Gastrocnemius medialis (tissue), 4 donors: ENCODE measurements around the gene INSIG1. TPM values are rescaled to one million over a fixed set of nuclear protein-coding genes. Genes with fewer than 3 reads are reported as not detected.

Experiments used
- ATAC-seq, 2 donors: fragments of 150-250 bp; one replicate each; pipeline ENCODE4 v1.9.1; 2016
- DNase-seq, 2 donors: peaks; one replicate each; pipeline ENCODE4 v3.0.0-alpha.2; 2019
- H3K27ac ChIP-seq, 4 donors: fragments of 200-600 bp; sonication (generic); 1 replicate in 1 of 4; 2 replicates in 3 of 4; pipeline ENCODE4 v1.5.1; 2016 to 2018; ENCODE audit warnings: mild to moderate bottlenecking in 2 of 4, moderate library complexity in 1 of 4
- H3K27me3 ChIP-seq, 3 donors: fragments of 200-600 bp; sonication (generic) in 2 of 3; 1 replicate in 1 of 3; 2 replicates in 2 of 3; pipeline versions ENCODE4 v1.5.1 to v1.6.0; 2016 to 2019; ENCODE audit warnings: mild to moderate bottlenecking in 1 of 3, moderate library complexity in 1 of 3
- H3K36me3 ChIP-seq, 2 donors: fragments of 200-600 bp; sonication (generic) in 1 of 2; one replicate each; pipeline ENCODE4 v1.5.1; 2017 to 2018
- H3K4me1 ChIP-seq, 2 donors: fragments of 200-600 bp; sonication (generic) in 1 of 2; one replicate each; pipeline ENCODE4 v1.5.1; 2016 to 2017; ENCODE audit warnings: mild to moderate bottlenecking in 2 of 2
- H3K4me3 ChIP-seq, 4 donors: fragments of 200-600 bp; sonication (generic) in 3 of 4; 1 replicate in 1 of 4; 2 replicates in 3 of 4; pipeline ENCODE4 v1.5.1; 2016 to 2019; ENCODE audit warnings: mild to moderate bottlenecking in 2 of 4
- H3K9me3 ChIP-seq, 3 donors: fragments of 200-600 bp; sonication (generic) in 2 of 3; 1 replicate in 1 of 3; 2 replicates in 2 of 3; pipeline ENCODE4 v1.5.1; 2016 to 2019
- POLR2A ChIP-seq, 2 donors: fragments of 450-650 bp; IDR thresholded peaks; one replicate each; pipeline ENCODE4 v1.6.1; 2017; ENCODE audit warnings: antibody characterized with exemption in 2 of 2, mild to moderate bottlenecking in 2 of 2, moderate library complexity in 2 of 2
- in situ Hi-C, 4 donors: fragments of 200-750 bp; cut with MboI; loops; one replicate each; pipeline versions ENCODE4 v1.15.0 to v1.8.0; 2017; ENCODE audit warnings: low sequenced_read_pairs in 4 of 4
- intact Hi-C: fragments of 100-400 bp; cut with DNase I; formaldehyde crosslinking; loops from one replicate; pipeline ENCODE4 v1.15.1; 2023; ENCODE audit warnings: low total_unique reads
- total RNA-seq, 4 donors: library from RNA; depleted of rRNA; stranded (reverse); fragments of >200 nt; gene quantifications; one replicate each; pipeline versions ENCODE4 v1.1.0 to v1.2.3, GENCODE V29; 2016
- TF ChIP-seq, protein P1 (sequence below), 5 experiments: fragments of 450-650 bp in 3 of 5; fragments of 200-600 bp in 2 of 5; sonication (generic) in 2 of 5; IDR thresholded peaks in 4 of 5; conservative IDR thresholded peaks in 1 of 5; 1 replicate in 4 of 5; 2 replicates in 1 of 5; pipeline ENCODE4 v1.5.1; 2016 to 2019; ENCODE audit warnings: antibody characterized with exemption in 5 of 5, mild to moderate bottlenecking in 3 of 5, moderate library complexity in 3 of 5

Gene INSIG1
- total RNA-seq, 4 donors from 2014 or later: 11.1 to 15.9 (median 14.0) TPM

GRCh38 chr7:155263051-155263450, 34.6 kb upstream of the INSIG1 start:
- Histone ChIP-seq H3K9me3 (no peaks in the 10 kb centered on the region), H3K27me3 (no peaks in the 10 kb centered on the region), H3K4me3 (no peak overlapping the region), H3K36me3 (no peaks in the 10 kb centered on the region), H3K27ac (no peak overlapping the region), H3K4me1 (peaks cover 1% of the 10 kb centered on the region in 2 donors)
- intact Hi-C loops (no loop called here), in situ Hi-C loops (no loop called here)
- ATAC-seq: no peak
- no peak for DNase-seq
- TF ChIP-seq, protein P1, sequence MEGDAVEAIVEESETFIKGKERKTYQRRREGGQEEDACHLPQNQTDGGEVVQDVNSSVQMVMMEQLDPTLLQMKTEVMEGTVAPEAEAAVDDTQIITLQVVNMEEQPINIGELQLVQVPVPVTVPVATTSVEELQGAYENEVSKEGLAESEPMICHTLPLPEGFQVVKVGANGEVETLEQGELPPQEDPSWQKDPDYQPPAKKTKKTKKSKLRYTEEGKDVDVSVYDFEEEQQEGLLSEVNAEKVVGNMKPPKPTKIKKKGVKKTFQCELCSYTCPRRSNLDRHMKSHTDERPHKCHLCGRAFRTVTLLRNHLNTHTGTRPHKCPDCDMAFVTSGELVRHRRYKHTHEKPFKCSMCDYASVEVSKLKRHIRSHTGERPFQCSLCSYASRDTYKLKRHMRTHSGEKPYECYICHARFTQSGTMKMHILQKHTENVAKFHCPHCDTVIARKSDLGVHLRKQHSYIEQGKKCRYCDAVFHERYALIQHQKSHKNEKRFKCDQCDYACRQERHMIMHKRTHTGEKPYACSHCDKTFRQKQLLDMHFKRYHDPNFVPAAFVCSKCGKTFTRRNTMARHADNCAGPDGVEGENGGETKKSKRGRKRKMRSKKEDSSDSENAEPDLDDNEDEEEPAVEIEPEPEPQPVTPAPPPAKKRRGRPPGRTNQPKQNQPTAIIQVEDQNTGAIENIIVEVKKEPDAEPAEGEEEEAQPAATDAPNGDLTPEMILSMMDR (IDR thresholded peaks at IDR 0.05 in 4 of 5, conservative IDR thresholded peaks at IDR 0.05 in 1 of 5): no peak
- no peak for TF ChIP-seq POLR2A (IDR thresholded peaks at IDR 0.05)

DNA sequence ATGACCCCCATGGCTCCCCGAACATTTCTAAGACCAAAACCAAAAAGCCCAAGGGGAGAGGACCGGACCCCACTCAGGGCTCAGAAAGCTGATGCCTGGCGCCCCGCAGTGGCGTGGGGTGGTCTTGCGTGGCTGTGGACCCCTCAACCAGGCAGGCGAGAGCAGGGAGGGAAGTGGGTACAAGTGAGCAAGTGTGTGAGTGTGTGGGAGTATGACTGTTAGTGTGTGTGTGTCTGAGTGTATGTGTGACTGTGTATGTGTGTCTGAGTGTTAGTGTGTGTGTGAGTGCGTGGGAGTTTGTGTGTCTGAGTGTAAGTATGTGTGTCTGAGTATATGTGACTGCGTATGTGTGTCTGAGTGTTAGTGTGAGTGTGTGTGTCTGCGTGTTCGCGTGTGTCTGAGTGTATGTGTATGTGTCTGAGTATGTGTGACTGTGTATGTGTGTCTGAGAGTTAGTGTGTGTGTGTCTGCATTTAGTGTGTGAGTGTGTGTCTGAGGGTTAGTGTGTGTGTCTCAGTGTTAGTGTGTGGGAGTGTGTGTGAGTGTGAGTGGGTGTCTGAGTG, 34.0 kb upstream of the INSIG1 start:
- Histone ChIP-seq H3K27ac (no peak overlapping the region), H3K4me3 (no peak overlapping the region), H3K27me3 (no peaks in the 10 kb centered on the region), H3K4me1 (no peaks in the 10 kb centered on the region), H3K9me3 (no peaks in the 10 kb centered on the region), H3K36me3 (no peaks in the 10 kb centered on the region)
- no peak for DNase-seq
- ATAC-seq: no peak
- intact Hi-C loops (no loop called here), in situ Hi-C loops (no loop called here)
- no peak for TF ChIP-seq POLR2A (IDR thresholded peaks at IDR 0.05)
- TF ChIP-seq, protein P1 (IDR thresholded peaks at IDR 0.05 in 4 of 5, conservative IDR thresholded peaks at IDR 0.05 in 1 of 5): no peak

DNA sequence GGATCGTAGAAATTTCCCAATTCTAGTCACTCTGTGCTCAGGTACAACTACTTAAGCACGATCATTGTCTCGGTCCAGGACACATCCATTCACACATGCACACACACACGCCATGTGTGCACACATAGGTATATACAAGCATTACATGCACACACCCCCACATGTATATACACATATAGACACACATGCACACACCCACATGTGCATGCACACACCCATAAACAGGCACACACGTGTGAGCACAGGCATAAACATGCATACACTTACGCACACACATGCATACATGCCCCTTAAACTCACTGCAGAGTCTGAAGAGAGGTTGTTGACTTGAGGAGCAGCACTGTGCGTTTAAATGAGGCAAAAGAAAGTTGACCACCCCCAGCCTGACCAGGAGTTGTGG, 32.5 kb upstream of the INSIG1 start:
- TF ChIP-seq, protein P1 (IDR thresholded peaks at IDR 0.05 in 4 of 5, conservative IDR thresholded peaks at IDR 0.05 in 1 of 5): no peak
- TF ChIP-seq POLR2A (IDR thresholded peaks at IDR 0.05): no peak
- no peak for ATAC-seq
- DNase-seq: no peak
- H3K27ac ChIP-seq: no peak overlapping the region
- intact Hi-C loops (no loop called here), in situ Hi-C loops (no loop called here)
- no peaks in the 10 kb centered on the region for H3K27me3 ChIP-seq
- H3K36me3 ChIP-seq: no peaks in the 10 kb centered on the region
- H3K9me3 ChIP-seq: no peaks in the 10 kb centered on the region
- H3K4me3 ChIP-seq: no peak overlapping the region
- no peaks in the 10 kb centered on the region for H3K4me1 ChIP-seq

- Histone ChIP-seq H3K36me3 (no peaks in the 10 kb centered on the region), H3K27me3 (no peaks in the 10 kb centered on the region), H3K4me1 (no peaks in the 10 kb centered on the region), H3K4me3 (no peak overlapping the region), H3K27ac (no peak overlapping the region), H3K9me3 (no peaks in the 10 kb centered on the region)
- intact Hi-C loops: no loop called here
- no peak for DNase-seq
- TF ChIP-seq POLR2A (IDR thresholded peaks at IDR 0.05): no peak
- TF ChIP-seq, protein P1 (IDR thresholded peaks at IDR 0.05 in 4 of 5, conservative IDR thresholded peaks at IDR 0.05 in 1 of 5): no peak
- ATAC-seq: no peak
- in situ Hi-C loops: no loop called here
Observed at GRCh38 chr7:155265961-155266360, 31.7 kb upstream of the INSIG1 start.

DNA sequence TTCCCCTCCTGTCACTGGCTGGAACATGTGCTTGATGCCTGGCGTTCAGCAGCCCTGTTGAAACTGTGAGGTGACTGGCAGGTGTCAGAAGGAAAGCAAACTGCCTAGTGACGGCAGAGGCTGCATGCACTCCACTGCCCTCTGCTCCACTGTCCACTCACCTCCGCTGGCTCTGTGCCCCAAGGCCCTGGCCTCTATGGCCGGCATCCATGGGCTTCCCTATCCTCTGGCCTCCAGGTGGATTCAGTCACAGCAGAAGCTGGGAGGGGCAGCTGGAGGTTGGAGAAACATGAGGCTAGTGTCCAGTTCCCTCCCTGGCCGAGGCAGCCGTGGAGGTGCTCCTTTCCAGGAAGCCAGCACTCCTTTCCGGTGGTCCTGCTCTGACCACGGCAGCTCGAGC, 31.2 kb upstream of the INSIG1 start:
- in situ Hi-C loops: no loop called here
- H3K4me3 ChIP-seq: no peak overlapping the region
- H3K9me3 ChIP-seq: no peaks in the 10 kb centered on the region
- intact Hi-C loops: no loop called here
- H3K36me3 ChIP-seq: no peaks in the 10 kb centered on the region
- no peak for DNase-seq
- H3K4me1 ChIP-seq: no peaks in the 10 kb centered on the region
- no peak overlapping the region for H3K27ac ChIP-seq
- TF ChIP-seq, protein P1 (IDR thresholded peaks at IDR 0.05 in 4 of 5, conservative IDR thresholded peaks at IDR 0.05 in 1 of 5): no peak
- TF ChIP-seq POLR2A (IDR thresholded peaks at IDR 0.05): no peak
- no peak for ATAC-seq
- H3K27me3 ChIP-seq: no peaks in the 10 kb centered on the region
